GM23338 (cell line): ENCODE measurements around the gene SPINK6.

ENCODE experiments used
- CREB1 ChIP-seq: fragments of 250-450 bp; sonication (Bioruptor Pico); IDR thresholded peaks from 2 replicates; pipeline ENCODE4 v1.5.0; 2020; ENCODE audit warnings: low read depth, mild to moderate bottlenecking, moderate library complexity
- ETS1 ChIP-seq: IDR thresholded peaks from 2 replicates; pipeline ENCODE4 v1.6.1; 2016; ENCODE audit warnings: antibody characterized with exemption
- EZH2 ChIP-seq: fragments of 200-600 bp; sonication (generic); IDR thresholded peaks from one replicate; pipeline ENCODE4 v1.8.0; 2017; ENCODE audit warnings: antibody characterized with exemption, mild to moderate bottlenecking, low read depth; ENCODE audit not compliant: unreplicated experiment
- EZH2phosphoT487 ChIP-seq: fragments of 200-600 bp; sonication (generic); IDR thresholded peaks from one replicate; pipeline ENCODE4 v1.8.1; 2018; ENCODE audit warnings: antibody characterized with exemption; ENCODE audit not compliant: unreplicated experiment
- JUNB ChIP-seq: IDR thresholded peaks from one replicate; pipeline ENCODE4 v1.6.1; 2016; ENCODE audit warnings: antibody characterized with exemption; ENCODE audit not compliant: unreplicated experiment
- NANOG ChIP-seq: IDR thresholded peaks from 2 replicates; pipeline ENCODE4 v1.6.1; 2016; ENCODE audit warnings: antibody characterized with exemption, borderline replicate concordance
- POLR2AphosphoS5 ChIP-seq: IDR thresholded peaks from 2 replicates; pipeline ENCODE4 v1.6.1; 2016; ENCODE audit warnings: antibody characterized with exemption, low read depth
- STAT1 ChIP-seq: IDR thresholded peaks from one replicate; pipeline ENCODE4 v1.6.1; 2016; ENCODE audit warnings: antibody characterized with exemption; ENCODE audit not compliant: unreplicated experiment
- ZNF114 ChIP-seq: fragments of 250-450 bp; sonication (Bioruptor Pico); IDR thresholded peaks from 2 replicates; pipeline ENCODE4 v1.5.0; 2020; ENCODE audit warnings: mild to moderate bottlenecking, moderate library complexity
- ZNF331 ChIP-seq: fragments of 250-450 bp; sonication (Bioruptor Pico); IDR thresholded peaks from 2 replicates; pipeline ENCODE4 v1.5.0; 2020; ENCODE audit warnings: low read depth, mild to moderate bottlenecking, moderate library complexity
- ZNF462 ChIP-seq: fragments of 250-450 bp; sonication (Bioruptor Pico); IDR thresholded peaks from 2 replicates; pipeline ENCODE4 v1.5.0; 2020; ENCODE audit warnings: mild to moderate bottlenecking, moderate library complexity
- TF ChIP-seq, protein P1 (sequence below), 2 experiments: fragments of 200-600 bp in 1 of 2; sonication (generic) in 1 of 2; conservative IDR thresholded peaks; 2 replicates each; pipeline versions ENCODE4 v1.5.1 to v1.6.1; 2016 to 2017; ENCODE audit warnings: antibody characterized with exemption in 2 of 2, low read depth in 2 of 2, mild to moderate bottlenecking in 2 of 2, moderate library complexity in 1 of 2
- TF ChIP-seq, protein P2 (sequence below): IDR thresholded peaks from one replicate; pipeline ENCODE4 v1.6.1; 2018; ENCODE audit warnings: antibody characterized with exemption; ENCODE audit not compliant: unreplicated experiment

DNA sequence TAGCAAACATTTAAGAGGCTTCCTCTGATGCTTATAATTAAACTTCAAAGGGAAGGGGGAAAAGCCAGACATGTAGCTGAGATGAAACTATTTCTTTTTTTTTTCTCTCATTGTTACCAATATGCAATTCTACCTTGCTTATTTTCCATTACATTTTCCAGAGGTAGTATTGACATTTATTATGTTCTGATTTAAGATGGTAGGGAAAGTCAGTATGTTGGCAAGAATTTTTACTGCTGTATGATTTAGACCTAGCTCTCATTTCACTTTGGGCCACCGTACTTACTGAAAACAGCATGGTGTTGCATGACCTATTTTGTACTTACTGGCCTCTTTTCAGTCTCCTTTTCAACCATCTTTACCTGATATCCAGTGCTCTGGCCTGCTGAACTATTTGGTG is 9.6 kb upstream of the SPINK6 start:
- TF ChIP-seq, protein P1, sequence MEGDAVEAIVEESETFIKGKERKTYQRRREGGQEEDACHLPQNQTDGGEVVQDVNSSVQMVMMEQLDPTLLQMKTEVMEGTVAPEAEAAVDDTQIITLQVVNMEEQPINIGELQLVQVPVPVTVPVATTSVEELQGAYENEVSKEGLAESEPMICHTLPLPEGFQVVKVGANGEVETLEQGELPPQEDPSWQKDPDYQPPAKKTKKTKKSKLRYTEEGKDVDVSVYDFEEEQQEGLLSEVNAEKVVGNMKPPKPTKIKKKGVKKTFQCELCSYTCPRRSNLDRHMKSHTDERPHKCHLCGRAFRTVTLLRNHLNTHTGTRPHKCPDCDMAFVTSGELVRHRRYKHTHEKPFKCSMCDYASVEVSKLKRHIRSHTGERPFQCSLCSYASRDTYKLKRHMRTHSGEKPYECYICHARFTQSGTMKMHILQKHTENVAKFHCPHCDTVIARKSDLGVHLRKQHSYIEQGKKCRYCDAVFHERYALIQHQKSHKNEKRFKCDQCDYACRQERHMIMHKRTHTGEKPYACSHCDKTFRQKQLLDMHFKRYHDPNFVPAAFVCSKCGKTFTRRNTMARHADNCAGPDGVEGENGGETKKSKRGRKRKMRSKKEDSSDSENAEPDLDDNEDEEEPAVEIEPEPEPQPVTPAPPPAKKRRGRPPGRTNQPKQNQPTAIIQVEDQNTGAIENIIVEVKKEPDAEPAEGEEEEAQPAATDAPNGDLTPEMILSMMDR (conservative IDR thresholded peaks at IDR 0.05; ENCODE audit: low read depth in 2 of 2), result no peak
- TF ChIP-seq, protein P2, sequence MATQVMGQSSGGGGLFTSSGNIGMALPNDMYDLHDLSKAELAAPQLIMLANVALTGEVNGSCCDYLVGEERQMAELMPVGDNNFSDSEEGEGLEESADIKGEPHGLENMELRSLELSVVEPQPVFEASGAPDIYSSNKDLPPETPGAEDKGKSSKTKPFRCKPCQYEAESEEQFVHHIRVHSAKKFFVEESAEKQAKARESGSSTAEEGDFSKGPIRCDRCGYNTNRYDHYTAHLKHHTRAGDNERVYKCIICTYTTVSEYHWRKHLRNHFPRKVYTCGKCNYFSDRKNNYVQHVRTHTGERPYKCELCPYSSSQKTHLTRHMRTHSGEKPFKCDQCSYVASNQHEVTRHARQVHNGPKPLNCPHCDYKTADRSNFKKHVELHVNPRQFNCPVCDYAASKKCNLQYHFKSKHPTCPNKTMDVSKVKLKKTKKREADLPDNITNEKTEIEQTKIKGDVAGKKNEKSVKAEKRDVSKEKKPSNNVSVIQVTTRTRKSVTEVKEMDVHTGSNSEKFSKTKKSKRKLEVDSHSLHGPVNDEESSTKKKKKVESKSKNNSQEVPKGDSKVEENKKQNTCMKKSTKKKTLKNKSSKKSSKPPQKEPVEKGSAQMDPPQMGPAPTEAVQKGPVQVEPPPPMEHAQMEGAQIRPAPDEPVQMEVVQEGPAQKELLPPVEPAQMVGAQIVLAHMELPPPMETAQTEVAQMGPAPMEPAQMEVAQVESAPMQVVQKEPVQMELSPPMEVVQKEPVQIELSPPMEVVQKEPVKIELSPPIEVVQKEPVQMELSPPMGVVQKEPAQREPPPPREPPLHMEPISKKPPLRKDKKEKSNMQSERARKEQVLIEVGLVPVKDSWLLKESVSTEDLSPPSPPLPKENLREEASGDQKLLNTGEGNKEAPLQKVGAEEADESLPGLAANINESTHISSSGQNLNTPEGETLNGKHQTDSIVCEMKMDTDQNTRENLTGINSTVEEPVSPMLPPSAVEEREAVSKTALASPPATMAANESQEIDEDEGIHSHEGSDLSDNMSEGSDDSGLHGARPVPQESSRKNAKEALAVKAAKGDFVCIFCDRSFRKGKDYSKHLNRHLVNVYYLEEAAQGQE, result no peak
- TF ChIP-seq EZH2 (no peak), CREB1 (CRISPR knock-in tag) (no peak), ZNF331 (no peak), POLR2AphosphoS5 (no peak), EZH2phosphoT487 (no peak), NANOG (no peak), ETS1 (no peak), JUNB (no peak), STAT1 (no peak), ZNF462 (CRISPR knock-in tag) (no peak), ZNF114 (no peak)
